ENCODE results near the gene SRSF2. TPM values are rescaled to one million over a fixed set of nuclear protein-coding genes. Genes with fewer than 3 reads are reported as not detected.
A peak's percentile ranks its signal among the peaks of the same experiment; 100 is the strongest.

The SRSF2 gene
- total RNA-seq = 100 to 1,000 TPM; 376 to 384 TPM

GRCh38 chr17:76737082-76737675 lies at the start of gene SRSF2:
SRSF2 (minus strand) TSS chr17:76737331; CDS start chr17:76737160, 171 bp downstream.
- H3K36me3 Mint-ChIP-seq = peaks cover 41% of the 10 kb centered on the region
- H3K4me3 Mint-ChIP-seq = peak within 1 kb of the TSS; percentile 99
- ATAC-seq (ENCODE audit: low read depth) = peak; percentile 74
- H3K4me1 Mint-ChIP-seq = peaks cover 42% of the 10 kb centered on the region
- POLR2A ChIA-PET = interaction anchor here (0.5 to 5.2 kb wide), 17 partner anchors 11 to 1579 kb away, joined by 3 to 100 read pairs (median 5); partner anchors contain the start of genes JMJD6, METTL23 and SEC14L1
- H3K9me3 Mint-ChIP-seq = no peaks in the 10 kb centered on the region
- peak; percentile 100 for DNase-seq
- H3K27ac Mint-ChIP-seq = peak within 1 kb of the TSS; percentile 99
- H3K27me3 Mint-ChIP-seq = no peaks in the 10 kb centered on the region

DNA sequence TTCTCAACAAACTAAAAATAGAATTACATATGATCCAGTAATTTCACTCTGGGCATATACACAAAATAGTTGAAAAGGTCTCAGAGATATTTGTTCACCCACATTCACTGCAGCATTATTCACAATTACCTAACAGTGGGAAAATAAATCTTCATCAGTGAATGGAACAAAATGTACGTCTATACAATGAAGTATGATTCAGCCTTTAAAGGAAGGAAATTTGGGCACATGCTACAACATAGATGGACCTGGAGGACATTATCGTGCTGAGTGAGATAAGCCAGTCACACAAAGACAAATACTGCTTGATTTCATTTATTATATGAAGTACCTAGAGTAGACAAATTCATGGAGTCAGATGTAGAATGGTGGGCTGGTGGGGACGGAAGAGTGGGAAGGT lies 47.8 kb upstream of the SRSF2 start:
- Mint-ChIP-seq H3K36me3 (no peaks in the 10 kb centered on the region), H3K4me1 (no peaks in the 10 kb centered on the region), H3K27ac (no peak overlapping the region), H3K9me3 (no peaks in the 10 kb centered on the region), H3K4me3 (no peak overlapping the region), H3K27me3 (no peaks in the 10 kb centered on the region)
- no peak for DNase-seq
- ATAC-seq (ENCODE audit: low read depth) = no peak
- POLR2A ChIA-PET = no interaction called here

DNA sequence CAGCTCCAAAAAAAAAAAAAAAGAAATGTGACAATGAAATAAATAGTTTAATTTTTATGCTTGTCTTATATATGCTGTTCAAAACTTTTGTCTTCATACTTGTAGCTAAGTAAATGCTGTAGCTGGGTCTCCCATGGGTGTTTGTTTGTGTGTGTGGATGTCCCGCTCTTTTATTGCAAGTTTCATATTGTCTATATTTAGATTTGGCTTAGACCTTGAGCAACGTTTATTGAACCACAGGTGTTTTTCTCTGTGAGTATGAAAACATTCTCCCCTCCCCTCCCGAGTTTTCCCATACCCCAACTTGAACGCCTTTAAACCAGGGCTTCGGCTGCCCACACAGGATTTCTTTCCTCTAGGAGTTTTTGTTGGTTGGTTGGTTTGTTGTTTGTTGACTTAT lies 46.0 kb upstream of the SRSF2 start:
- no peak for ATAC-seq (ENCODE audit: low read depth)
- H3K4me3 Mint-ChIP-seq = no peak overlapping the region
- no peak overlapping the region for H3K27ac Mint-ChIP-seq
- H3K9me3 Mint-ChIP-seq = no peaks in the 10 kb centered on the region
- POLR2A ChIA-PET = interaction anchor here (0.6 kb wide), 2 partner anchors 34 to 47 kb away, joined by 3 to 4 read pairs; no protein-coding TSS in a partner anchor
- H3K4me1 Mint-ChIP-seq = no peaks in the 10 kb centered on the region
- no peak for DNase-seq
- H3K36me3 Mint-ChIP-seq = peaks cover 1% of the 10 kb centered on the region
- H3K27me3 Mint-ChIP-seq = no peaks in the 10 kb centered on the region

- ATAC-seq (ENCODE audit: low read depth) = peak; percentile 47
- no peak overlapping the region for H3K4me3 Mint-ChIP-seq
- H3K4me1 Mint-ChIP-seq = no peaks in the 10 kb centered on the region
- no peaks in the 10 kb centered on the region for H3K27me3 Mint-ChIP-seq
- DNase-seq = no peak
- H3K9me3 Mint-ChIP-seq = no peaks in the 10 kb centered on the region
- POLR2A ChIA-PET = interaction anchor here (1.2 kb wide), 1 partner anchor 54 kb away, joined by 6 read pairs; the partner anchor contains the start of gene METTL23
- H3K36me3 Mint-ChIP-seq = peaks cover 3% of the 10 kb centered on the region
- no peak overlapping the region for H3K27ac Mint-ChIP-seq
Observed at GRCh38 chr17:76781056-76781982, 44.2 kb upstream of the SRSF2 start.

GRCh38 chr17:76775021-76775600 lies 38.0 kb upstream of the SRSF2 start:
- H3K4me1 Mint-ChIP-seq = peaks cover 21% of the 10 kb centered on the region
- no peak for ATAC-seq (ENCODE audit: low read depth)
- no peak for DNase-seq
- H3K4me3 Mint-ChIP-seq = no peak overlapping the region
- H3K9me3 Mint-ChIP-seq = peaks cover 4% of the 10 kb centered on the region
- H3K27ac Mint-ChIP-seq = no peak overlapping the region
- peaks cover 36% of the 10 kb centered on the region for H3K36me3 Mint-ChIP-seq
- POLR2A ChIA-PET = no interaction called here
- H3K27me3 Mint-ChIP-seq = no peaks in the 10 kb centered on the region

GRCh38 chr17:76772842-76773525 lies 35.9 kb upstream of the SRSF2 start:
- Mint-ChIP-seq H3K4me1 (peaks cover 21% of the 10 kb centered on the region), H3K36me3 (peaks cover 44% of the 10 kb centered on the region), H3K9me3 (peaks cover 4% of the 10 kb centered on the region), H3K27ac (peak overlapping the region; percentile 92), H3K27me3 (no peaks in the 10 kb centered on the region), H3K4me3 (peak overlapping the region; percentile 86)
- peak; percentile 100 for ATAC-seq (ENCODE audit: low read depth)
- POLR2A ChIA-PET = interaction anchor here (1.0 to 1.8 kb wide), 6 partner anchors 18 to 47 kb away, joined by 3 to 16 read pairs (median 8); partner anchors contain the start of genes JMJD6, METTL23, MFSD11 and SRSF2
- peak; percentile 40 for DNase-seq

- no peak overlapping the region for H3K4me3 Mint-ChIP-seq
- POLR2A ChIA-PET = interaction anchor here (0.7 kb wide), 1 partner anchor 33 kb away, joined by 3 read pairs; no protein-coding TSS in a partner anchor
- ATAC-seq (ENCODE audit: low read depth) = no peak
Observed at GRCh38 chr17:76758570-76758969, 21.4 kb upstream of the SRSF2 start.

GRCh38 chr17:76757256-76757655 lies 20.1 kb upstream of the SRSF2 start:
- no peak overlapping the region for H3K27ac Mint-ChIP-seq
- H3K9me3 Mint-ChIP-seq = no peaks in the 10 kb centered on the region
- ATAC-seq (ENCODE audit: low read depth) (no peak), DNase-seq (no peak)
- no peaks in the 10 kb centered on the region for H3K27me3 Mint-ChIP-seq
- H3K36me3 Mint-ChIP-seq = peaks cover 7% of the 10 kb centered on the region
- POLR2A ChIA-PET = no interaction called here
- H3K4me1 Mint-ChIP-seq = peaks cover 21% of the 10 kb centered on the region
- H3K4me3 Mint-ChIP-seq = no peak overlapping the region

More at GRCh38 chr17:76758570-76758969, 21.4 kb upstream of the SRSF2 start:
- Mint-ChIP-seq H3K9me3 (no peaks in the 10 kb centered on the region), H3K27ac (no peak overlapping the region), H3K4me1 (peaks cover 11% of the 10 kb centered on the region), H3K27me3 (no peaks in the 10 kb centered on the region), H3K36me3 (peaks cover 7% of the 10 kb centered on the region)
- DNase-seq = no peak

GRCh38 chr17:76755285-76755684 lies 18.2 kb upstream of the SRSF2 start:
- H3K4me1 Mint-ChIP-seq = peaks cover 25% of the 10 kb centered on the region
- no peak overlapping the region for H3K4me3 Mint-ChIP-seq
- POLR2A ChIA-PET = interaction anchor here (0.7 to 1.4 kb wide), 4 partner anchors 17 to 371 kb away, joined by 3 to 9 read pairs (median 4); partner anchors contain the start of gene MFSD11
- no peak for ATAC-seq (ENCODE audit: low read depth)
- H3K9me3 Mint-ChIP-seq = no peaks in the 10 kb centered on the region
- H3K36me3 Mint-ChIP-seq = peaks cover 9% of the 10 kb centered on the region
- H3K27ac Mint-ChIP-seq = no peak overlapping the region
- no peak for DNase-seq
- no peaks in the 10 kb centered on the region for H3K27me3 Mint-ChIP-seq

DNA sequence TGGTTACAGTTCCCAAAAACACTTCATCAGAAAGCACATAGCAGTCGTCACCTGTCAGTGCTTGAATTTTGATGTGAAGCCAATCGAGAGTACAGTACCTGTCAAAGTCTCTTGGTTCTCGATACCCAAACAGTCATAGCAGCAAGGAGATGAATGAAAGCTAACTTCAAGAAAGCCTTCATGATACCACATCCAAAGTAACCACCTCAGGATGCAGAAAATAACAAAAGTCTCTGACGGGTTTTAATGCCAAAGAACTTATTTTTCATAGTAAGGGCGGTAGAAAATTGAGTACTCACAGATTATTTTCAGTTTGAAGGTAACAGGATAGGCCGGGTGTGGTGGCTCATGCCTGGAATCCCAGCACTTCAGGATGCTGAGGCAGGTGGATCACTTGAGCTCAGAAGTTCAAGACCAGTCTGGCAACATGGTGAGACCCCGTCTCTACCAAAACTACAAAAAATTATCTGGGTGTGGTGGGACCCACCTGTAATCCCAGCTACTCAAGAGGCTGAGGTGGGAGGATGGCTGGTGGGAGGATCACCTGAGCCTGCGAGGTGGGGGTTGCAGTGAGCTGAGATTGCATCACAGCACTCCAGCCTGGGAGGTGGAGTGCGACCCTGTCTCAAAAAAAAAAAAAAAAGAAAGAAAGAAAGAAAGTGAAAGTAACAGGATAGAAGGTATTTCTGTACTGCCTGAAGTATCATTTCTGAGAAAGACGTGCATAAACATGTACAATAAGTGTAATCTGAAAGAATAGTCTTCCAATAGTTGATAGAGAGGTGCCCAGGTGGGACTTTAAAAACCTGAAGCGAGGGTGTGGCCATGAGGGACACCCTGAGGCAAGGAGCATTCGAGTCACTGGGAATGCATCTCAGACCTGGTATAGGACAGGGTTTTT lies 16.2 kb upstream of the SRSF2 start:
- no peaks in the 10 kb centered on the region for H3K9me3 Mint-ChIP-seq
- peaks cover 23% of the 10 kb centered on the region for H3K36me3 Mint-ChIP-seq
- H3K4me3 Mint-ChIP-seq = peak overlapping the region; percentile 87
- ATAC-seq (ENCODE audit: low read depth) (peak; percentile 57), DNase-seq (peak; percentile 42)
- H3K27ac Mint-ChIP-seq = peak overlapping the region; percentile 97
- H3K4me1 Mint-ChIP-seq = peaks cover 30% of the 10 kb centered on the region
- POLR2A ChIA-PET = interaction anchor here (0.7 to 2.5 kb wide), 11 partner anchors 12 to 622 kb away, joined by 3 to 47 read pairs (median 4); partner anchors contain the start of genes JMJD6, METTL23, MFSD11 and SRSF2
- H3K27me3 Mint-ChIP-seq = no peaks in the 10 kb centered on the region

DNA sequence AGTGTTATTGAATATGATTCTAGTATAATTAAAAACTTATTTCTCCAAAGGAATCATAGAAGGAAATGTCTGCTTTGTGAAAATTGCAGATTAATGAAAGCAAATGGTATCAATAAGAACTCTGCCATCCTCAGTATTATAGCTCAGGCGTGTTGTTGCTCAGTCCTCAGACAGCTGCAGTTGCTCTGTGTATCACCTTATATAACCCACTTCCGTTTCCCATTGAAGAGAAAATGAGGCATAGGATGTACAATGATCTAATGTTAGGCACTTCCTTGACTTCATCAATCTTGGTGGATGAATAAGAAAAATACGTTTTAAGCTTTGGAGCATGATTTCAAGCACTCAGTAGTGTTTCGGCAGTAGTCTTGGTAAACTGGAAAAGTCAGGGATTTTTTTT lies 14.9 kb upstream of the SRSF2 start:
- Mint-ChIP-seq H3K9me3 (no peaks in the 10 kb centered on the region), H3K27me3 (no peaks in the 10 kb centered on the region), H3K4me1 (peaks cover 27% of the 10 kb centered on the region), H3K4me3 (peak overlapping the region; percentile 87), H3K27ac (peak overlapping the region; percentile 97), H3K36me3 (peaks cover 22% of the 10 kb centered on the region)
- POLR2A ChIA-PET = interaction anchor here (0.6 to 2.5 kb wide), 6 partner anchors 14 to 24 kb away, joined by 3 to 47 read pairs (median 10); partner anchors contain the start of genes MFSD11 and SRSF2
- DNase-seq (no peak), ATAC-seq (ENCODE audit: low read depth) (peak; percentile 88)

All from activated naive CD8-positive, alpha-beta T cell treated with anti-CD3 and anti-CD28 coated beads, Interleukin-2, amount 10 ng/mL, durations not matched to agents 7 days and 5 days (primary cell).